ENCODE data around the gene SENP7.

GRCh38 chr3:101509811-101510210, 3.2 kb downstream of the SENP7 start:
- TF ChIP-seq, protein P1, sequence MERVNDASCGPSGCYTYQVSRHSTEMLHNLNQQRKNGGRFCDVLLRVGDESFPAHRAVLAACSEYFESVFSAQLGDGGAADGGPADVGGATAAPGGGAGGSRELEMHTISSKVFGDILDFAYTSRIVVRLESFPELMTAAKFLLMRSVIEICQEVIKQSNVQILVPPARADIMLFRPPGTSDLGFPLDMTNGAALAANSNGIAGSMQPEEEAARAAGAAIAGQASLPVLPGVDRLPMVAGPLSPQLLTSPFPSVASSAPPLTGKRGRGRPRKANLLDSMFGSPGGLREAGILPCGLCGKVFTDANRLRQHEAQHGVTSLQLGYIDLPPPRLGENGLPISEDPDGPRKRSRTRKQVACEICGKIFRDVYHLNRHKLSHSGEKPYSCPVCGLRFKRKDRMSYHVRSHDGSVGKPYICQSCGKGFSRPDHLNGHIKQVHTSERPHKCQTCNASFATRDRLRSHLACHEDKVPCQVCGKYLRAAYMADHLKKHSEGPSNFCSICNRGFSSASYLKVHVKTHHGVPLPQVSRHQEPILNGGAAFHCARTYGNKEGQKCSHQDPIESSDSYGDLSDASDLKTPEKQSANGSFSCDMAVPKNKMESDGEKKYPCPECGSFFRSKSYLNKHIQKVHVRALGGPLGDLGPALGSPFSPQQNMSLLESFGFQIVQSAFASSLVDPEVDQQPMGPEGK (CRISPR knock-in tag; IDR thresholded peaks at IDR 0.05; ENCODE audit: borderline replicate concordance), result no peak
- TF ChIP-seq, protein P2, sequence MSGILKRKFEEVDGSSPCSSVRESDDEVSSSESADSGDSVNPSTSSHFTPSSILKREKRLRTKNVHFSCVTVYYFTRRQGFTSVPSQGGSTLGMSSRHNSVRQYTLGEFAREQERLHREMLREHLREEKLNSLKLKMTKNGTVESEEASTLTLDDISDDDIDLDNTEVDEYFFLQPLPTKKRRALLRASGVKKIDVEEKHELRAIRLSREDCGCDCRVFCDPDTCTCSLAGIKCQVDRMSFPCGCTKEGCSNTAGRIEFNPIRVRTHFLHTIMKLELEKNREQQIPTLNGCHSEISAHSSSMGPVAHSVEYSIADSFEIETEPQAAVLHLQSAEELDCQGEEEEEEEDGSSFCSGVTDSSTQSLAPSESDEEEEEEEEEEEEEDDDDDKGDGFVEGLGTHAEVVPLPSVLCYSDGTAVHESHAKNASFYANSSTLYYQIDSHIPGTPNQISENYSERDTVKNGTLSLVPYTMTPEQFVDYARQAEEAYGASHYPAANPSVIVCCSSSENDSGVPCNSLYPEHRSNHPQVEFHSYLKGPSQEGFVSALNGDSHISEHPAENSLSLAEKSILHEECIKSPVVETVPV (CRISPR knock-in tag; IDR thresholded peaks at IDR 0.05), result no peak

Measured in SK-N-SH treated with all-trans-retinoic acid at 6 μM for 48 hours (cell line).